ENCODE data around the gene BCL2L13.
"Not testable (repeated sequence)": the region's sequence is repeated elsewhere in the genome, so short reads cannot be mapped to it uniquely, and the experiment has no call there.

BCL2L13 gene

DNA sequence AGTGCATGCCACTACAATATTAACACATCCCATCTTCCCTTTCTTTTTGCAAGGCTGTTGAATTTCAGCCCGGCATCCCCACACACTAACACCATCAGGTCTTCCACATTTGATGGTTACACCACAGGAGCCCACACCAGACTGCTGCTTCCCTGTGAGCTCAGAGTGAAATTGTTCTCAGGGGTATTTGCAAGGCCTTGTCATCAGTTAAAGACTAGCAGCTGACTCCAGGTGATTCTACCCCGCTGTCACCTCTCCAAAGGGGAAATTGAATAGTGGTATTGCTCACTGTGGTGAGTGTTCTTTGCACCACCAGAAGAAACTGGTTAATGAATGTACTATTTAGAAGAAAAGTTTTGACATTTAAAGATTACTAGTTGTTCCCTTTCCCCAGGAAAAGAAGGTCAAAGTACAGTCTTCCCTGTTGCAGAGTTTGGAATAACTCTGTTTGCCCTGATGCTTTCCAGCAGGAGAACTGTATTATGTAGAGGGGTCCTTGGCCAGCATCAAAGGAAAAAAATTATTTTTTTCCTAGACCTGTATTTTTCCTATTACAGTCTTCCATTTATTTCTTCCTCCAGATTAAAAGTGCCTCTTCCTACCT, 93.8 kb downstream of the BCL2L13 start:
- DNase-seq: peak; percentile 17

DNA sequence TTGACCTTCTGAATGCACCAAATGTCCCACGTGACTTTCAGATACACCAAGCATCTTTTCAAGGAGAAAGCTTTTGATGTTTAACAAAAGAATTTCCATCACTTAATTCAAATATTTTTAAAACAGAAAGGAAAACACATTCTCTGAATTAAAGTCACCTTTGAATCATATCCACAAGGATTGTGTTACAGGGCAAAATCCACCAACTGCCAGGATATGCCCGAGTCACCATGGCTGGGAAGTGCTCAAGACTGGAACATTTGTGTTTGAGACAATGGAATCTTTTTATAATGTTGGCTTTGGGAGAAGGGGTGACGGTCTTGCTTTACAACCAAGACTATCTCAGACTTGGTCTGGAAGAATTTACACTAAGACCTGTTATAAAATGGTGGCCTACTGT, 94.9 kb downstream of the BCL2L13 start:
- DNase-seq: no peak

DNA sequence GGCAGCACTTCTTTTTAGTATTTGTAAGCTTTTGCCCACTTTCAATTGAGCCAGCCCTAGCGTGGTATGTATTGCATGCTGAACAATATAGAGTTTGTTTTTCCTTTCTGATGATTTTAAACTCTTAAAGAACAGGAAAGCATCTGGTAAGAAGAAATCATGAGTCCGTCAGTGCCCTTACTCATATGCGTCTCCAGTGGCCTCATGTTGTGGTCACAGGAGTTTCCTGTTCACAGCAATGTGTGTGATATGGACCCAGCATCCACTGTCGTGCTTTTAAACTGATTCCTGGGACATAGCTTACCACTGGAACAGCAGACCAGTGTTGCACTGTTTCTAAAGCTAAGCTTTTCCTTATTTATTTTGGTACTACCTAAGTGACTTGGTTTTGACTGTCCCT, 95.6 kb downstream of the BCL2L13 start:
- DNase-seq: peak; percentile 39

- no peak for DNase-seq
Measured at GRCh38 chr22:17738386-17739128, 100.0 kb downstream of the BCL2L13 start.

DNA sequence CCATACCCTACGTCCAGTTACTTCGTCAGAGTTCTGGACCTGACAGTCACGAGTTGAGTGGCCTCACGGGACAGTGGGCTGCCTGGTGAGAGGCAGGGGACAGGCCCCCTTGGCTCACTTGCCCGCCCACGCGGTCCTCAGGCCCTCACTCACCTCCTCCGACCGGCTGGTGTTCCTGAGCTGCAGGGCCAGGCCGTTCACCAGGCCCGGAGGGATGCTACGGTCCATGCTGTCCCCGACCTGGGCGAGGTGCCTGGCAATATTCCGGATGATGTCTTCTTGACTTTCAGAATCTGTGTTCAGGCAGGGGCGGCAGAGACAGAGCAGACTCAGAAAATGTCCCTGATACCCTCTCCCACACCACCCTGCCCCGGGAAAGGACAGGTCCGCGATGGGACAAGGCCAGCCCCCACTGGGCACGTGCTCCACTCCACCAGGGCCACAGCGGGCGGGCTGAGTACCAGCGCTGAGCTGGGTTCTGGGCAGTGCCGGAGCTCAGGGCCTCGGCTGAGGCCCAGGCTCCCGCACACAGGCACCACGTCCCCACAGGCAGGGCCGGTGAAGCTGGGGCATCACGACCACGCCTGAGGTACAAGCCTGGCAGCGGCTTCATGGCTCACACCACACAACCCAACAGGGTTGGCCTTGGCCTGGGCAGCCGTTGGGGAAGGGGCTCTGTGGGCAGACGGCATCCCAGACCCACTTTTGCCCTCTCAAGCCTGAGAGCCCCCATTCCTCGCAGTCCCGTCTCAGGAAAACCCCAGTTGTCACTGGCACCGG, 100.8 kb downstream of the BCL2L13 start:
- no peak for DNase-seq

DNA sequence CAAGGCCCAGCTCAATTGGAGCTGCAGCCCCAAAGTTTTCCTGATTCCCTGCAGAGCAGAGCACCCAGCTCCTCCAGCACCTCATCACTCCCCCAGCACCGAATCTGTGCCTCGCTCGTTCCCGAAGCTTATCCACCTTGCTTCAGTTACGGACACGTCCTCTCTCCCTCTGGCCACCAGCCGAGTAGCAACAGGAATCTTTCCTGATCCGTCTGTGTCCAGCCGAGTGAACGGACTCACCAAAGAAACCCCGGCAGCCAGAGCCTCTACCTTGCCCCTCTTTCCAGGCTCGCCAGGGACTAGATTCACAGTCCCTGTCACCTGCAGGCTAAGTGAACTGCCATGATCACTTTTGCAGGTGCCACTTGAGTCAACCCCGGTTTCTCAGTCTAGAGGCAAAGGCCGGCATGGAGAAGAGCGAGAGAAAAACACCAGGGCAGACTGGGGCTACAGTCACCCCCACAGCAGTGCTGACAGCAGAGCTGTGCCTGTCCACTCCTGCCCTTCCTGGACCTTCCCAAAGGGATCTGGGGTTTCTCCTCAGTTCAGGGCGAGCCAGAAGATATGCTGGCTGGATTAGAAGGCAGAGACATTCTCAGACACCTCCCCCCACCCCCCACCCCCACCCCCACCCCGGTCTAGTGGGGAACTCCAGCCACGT, 103.4 kb downstream of the BCL2L13 start:
- DNase-seq: no peak

- peak; percentile 85 for DNase-seq
Measured at GRCh38 chr22:17742527-17742902, 104.0 kb downstream of the BCL2L13 start.

DNA sequence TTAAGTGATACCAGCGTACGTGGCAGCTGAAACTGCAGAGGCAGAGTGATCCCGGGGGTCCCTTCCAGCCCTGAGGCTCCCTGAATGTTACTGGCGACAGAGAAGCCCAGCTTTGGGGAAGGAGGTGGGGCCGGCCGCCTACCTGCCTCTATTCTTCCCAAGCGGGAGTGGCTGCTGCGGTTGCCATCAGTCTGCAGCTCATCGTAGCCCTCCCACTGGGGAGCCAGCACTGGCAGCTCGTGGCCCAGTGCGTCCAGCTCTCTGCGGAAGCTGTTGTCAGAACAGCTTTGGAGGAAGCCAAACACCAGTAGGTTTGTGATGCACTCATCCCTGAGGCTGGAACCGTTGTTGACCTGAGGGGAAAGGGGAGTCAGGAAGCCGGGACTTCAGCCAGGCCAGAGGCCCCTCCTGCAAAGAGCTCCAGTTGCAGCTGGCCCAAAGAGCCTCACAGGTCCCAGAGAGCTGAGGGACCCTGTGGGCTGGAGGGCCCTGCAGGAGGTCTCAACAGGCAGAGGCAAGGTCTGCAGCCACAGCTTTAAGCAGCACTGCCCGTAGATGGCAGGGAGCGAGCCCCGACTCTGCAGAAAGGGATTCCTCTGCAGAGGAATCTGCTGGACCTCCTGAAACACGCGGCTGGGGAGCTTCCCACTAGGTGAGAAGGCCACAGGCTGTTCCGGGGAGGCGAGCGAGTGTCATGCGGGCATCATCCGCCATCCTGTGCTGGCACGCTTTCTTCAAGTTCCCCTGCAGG, 105.3 kb downstream of the BCL2L13 start:
- DNase-seq: no peak

DNA sequence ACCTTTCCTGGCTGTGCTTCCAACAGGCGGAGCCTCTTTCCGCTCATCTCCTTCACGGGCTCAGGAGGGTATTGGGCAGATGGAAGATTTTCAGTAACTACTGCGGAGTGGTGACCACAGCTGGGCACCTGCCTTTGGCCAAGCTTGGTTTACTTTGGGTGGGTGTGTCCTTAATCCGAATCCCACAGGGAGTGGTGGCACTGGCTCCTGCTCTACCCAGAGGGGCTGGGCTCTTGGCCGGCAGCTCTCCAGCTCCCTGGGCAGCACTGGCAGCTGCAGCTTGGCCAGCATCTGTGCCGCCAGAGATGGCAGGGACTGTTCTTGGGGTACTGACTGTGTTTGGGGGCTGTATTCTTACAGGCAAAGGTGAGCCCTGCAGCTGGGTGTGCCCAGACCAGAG, 105.9 kb downstream of the BCL2L13 start:
- DNase-seq: no peak

- no peak for DNase-seq
Measured at GRCh38 chr22:17746916-17747315, 108.4 kb downstream of the BCL2L13 start.

GRCh38 chr22:17748555-17749353, 110.2 kb downstream of the BCL2L13 start:
- DNase-seq: no peak

DNA sequence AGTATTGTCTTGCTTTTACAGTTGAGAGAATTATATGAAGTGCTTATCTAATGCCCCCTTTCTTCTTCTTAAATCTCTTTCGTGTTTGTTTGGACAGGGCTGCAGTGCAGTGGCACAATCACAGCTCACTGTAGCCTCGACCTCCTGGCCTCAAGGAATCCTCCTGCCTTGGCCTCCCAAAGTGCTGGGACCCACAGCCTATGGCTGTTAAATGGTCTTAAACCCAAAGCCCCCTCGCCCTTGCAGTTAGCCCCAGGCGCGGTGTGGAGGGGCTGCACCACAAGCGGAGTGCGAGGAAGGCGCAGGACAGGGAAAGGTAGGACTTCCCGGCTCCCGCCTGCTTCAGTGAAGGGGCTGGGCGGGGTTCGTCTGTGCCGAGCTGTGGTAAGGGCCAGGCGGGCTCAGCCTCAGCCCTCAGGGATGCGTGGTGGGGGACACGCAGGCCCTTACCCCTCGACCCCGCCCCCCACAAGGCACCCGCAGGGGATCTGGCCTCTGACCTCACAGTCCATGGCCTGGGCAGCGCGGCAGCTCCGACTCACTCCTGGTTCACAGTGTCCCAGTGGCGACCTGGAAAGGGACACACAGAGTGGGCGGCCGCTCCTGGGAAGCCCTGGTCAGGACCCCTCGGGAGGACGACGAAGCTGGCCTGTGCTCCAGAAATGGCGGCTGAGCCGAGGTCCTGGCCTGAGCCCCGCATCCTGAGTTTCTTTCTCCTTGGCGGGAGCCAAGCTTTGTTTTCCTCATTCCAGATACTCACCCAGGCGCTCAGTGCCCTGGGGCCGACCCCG, 111.2 kb downstream of the BCL2L13 start:
- DNase-seq: no peak

DNA sequence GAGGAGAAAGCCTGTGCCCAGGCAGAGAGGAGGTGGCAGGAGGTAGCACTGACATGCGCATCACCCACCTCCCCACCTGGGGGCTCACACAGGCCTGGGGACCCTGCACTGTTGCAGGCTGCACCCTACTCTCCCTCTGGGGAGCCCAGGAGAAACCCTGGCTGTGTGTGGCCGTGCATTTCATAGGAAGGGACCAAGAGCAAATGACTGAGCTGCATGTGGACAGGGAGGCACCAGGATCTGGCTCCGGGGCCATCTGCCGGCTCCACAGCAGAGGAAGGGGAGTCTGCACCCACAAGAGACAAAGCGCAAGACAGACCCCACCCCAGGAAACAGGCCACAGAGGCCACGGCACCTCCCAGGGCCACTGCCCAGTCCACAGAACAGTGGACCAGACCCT, 113.0 kb downstream of the BCL2L13 start:
- no peak for DNase-seq

DNA sequence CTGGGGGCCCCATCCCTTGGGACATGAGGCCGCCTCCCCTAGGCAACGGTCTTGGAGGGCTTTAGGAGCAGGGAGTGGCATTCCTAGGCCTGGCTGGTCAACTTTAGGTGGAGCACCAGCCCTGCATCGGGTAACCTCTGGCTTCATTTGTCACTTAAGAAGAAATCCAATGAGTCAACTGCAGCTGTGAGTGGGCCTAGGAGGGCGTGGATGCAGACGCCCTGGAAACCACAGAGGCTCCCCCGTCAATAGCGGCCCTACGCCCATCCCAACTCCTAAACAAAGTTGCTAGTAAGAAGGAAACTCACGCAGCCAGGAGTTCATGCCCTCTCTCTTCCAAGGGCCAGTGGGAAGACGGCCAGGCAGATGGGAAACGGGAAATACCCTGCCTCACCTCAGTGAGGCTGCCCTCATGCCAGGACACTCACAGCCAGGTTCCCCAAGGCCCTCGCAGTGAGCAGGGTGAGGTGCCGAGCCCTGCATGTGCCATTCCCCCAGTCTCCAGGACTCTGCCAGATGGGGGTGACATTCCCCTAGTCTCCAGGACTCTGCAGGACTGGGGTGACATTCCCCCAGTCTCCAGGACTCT, 114.9 kb downstream of the BCL2L13 start:
- no peak for DNase-seq

GRCh38 chr22:17754233-17754925, 115.8 kb downstream of the BCL2L13 start:
- no peak for DNase-seq

- DNase-seq: no peak
Measured at GRCh38 chr22:17761138-17761488, 122.6 kb downstream of the BCL2L13 start.

DNA sequence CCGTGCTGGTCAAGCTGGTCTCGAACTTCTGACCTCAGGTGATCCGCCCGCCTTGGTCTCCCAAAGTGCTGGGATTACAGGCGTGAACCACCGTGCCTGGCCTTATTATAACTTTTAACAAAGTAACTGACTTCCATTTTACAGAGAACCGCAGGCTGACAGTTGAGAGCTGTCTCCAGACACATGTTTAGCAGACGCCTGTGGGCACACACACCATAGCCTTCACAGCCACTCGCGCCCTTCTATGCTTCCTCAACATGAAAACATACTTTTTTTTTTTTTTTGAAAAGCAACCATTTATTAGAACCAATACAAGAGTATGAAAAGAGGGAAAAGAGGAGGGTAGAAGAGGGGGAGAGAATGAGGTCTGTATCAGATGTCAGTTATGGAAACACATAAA, 124.9 kb downstream of the BCL2L13 start:
- not testable (repeated sequence) for DNase-seq

GRCh38 chr22:17764036-17764435, 125.5 kb downstream of the BCL2L13 start:
- no peak for DNase-seq

DNA sequence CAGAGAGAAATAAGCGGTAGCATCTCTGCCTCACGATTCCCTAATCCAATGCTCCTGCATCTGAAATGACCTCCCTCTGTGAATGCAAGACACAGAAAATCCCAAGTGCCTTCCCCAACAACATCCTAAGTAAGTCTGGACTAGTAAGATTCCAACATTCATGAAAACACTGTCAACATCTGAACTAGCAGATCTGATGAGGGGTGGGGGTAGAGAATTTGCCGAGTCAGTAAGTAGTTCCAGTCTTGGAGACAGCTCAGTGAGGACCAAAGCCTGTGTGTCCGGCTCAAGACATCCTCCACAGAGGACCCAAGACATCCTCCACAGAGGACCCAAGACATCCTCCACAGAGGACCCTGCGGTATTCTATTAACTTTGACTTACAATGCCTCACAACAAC, 126.3 kb downstream of the BCL2L13 start:
- not testable (repeated sequence) for DNase-seq

Measured in stimulated activated CD8-positive, alpha-beta memory T cell treated with anti-CD3 and anti-CD28 coated beads, Interleukin-4, amount 100 ng/mL, for 48 hours (primary cell).